WTC11 (cell line): ENCODE data around the gene PDC.

ENCODE experiments used
- AR ChIP-seq: fragments of 250-450 bp; sonication (Bioruptor Pico); IDR thresholded peaks from 2 replicates; pipeline ENCODE4 v1.9.0; 2021; ENCODE audit warnings: mild to moderate bottlenecking
- ARID4B ChIP-seq: sonication (generic); formaldehyde crosslinking; IDR thresholded peaks from 2 replicates; pipeline ENCODE4 v1.8.0; 2023; ENCODE audit warnings: missing genetic modification reagents, mild to moderate bottlenecking, borderline replicate concordance
- ATF2 ChIP-seq: sonication (generic); formaldehyde crosslinking; IDR thresholded peaks from 2 replicates; pipeline ENCODE4 v1.8.1; 2022; ENCODE audit warnings: low read depth, missing genetic modification reagents, borderline replicate concordance
- CBFB ChIP-seq: sonication (generic); formaldehyde crosslinking; IDR thresholded peaks from 2 replicates; pipeline ENCODE4 v1.8.1; 2022; ENCODE audit warnings: mild to moderate bottlenecking, low read depth, missing genetic modification reagents
- CREB1 ChIP-seq: sonication (generic); formaldehyde crosslinking; IDR thresholded peaks from 2 replicates; pipeline ENCODE4 v1.8.0; 2023; ENCODE audit warnings: mild to moderate bottlenecking, missing genetic modification reagents
- CTCF ChIP-seq: fragments of 200-600 bp; IDR thresholded peaks from 2 replicates; pipeline ENCODE4 v1.8.0; 2022; ENCODE audit warnings: antibody characterized with exemption
- FOXJ3 ChIP-seq: sonication (generic); formaldehyde crosslinking; IDR thresholded peaks from 2 replicates; pipeline ENCODE4 v1.9.0; 2021; ENCODE audit warnings: missing genetic modification reagents, mild to moderate bottlenecking, borderline replicate concordance
- HMGXB4 ChIP-seq: sonication (generic); formaldehyde crosslinking; IDR thresholded peaks from 2 replicates; pipeline ENCODE4 v1.8.1; 2023; ENCODE audit warnings: mild to moderate bottlenecking, moderate library complexity, missing genetic modification reagents
- IRF1 ChIP-seq: sonication (generic); formaldehyde crosslinking; IDR thresholded peaks from 2 replicates; pipeline ENCODE4 v1.8.0; 2023; ENCODE audit warnings: missing genetic modification reagents
- MAX ChIP-seq: sonication (generic); formaldehyde crosslinking; IDR thresholded peaks from 2 replicates; pipeline ENCODE4 v1.8.0; 2022; ENCODE audit warnings: mild to moderate bottlenecking, missing genetic modification reagents
- USF1 ChIP-seq: sonication (generic); formaldehyde crosslinking; IDR thresholded peaks from 2 replicates; pipeline ENCODE4 v1.8.0; 2022; ENCODE audit warnings: mild to moderate bottlenecking, missing genetic modification reagents
- ZNF121 ChIP-seq: sonication (generic); formaldehyde crosslinking; IDR thresholded peaks from 2 replicates; pipeline ENCODE4 v1.8.0; 2023; ENCODE audit warnings: missing genetic modification reagents
- ZNF263 ChIP-seq: sonication (generic); formaldehyde crosslinking; IDR thresholded peaks from 2 replicates; pipeline ENCODE4 v1.8.1; 2022; ENCODE audit warnings: low read depth, mild to moderate bottlenecking, moderate library complexity, missing genetic modification reagents

- TF ChIP-seq CBFB (CRISPR knock-in tag) (no peak), CTCF (no peak), ZNF121 (no peak), FOXJ3 (CRISPR knock-in tag) (no peak), AR (no peak), ATF2 (CRISPR knock-in tag) (no peak), CREB1 (CRISPR knock-in tag) (no peak), MAX (no peak), USF1 (CRISPR knock-in tag) (no peak), ZNF263 (CRISPR knock-in tag) (no peak), ARID4B (CRISPR knock-in tag) (no peak), HMGXB4 (no peak), IRF1 (no peak)
Measured at GRCh38 chr1:186496171-186496851, 35.4 kb upstream of the PDC start.
